Body of pancreas (tissue), 4 donors: ENCODE data around the gene CLIP4.
"Not testable (repeated sequence)": the region's sequence is repeated elsewhere in the genome, so short reads cannot be mapped to it uniquely, and the experiment has no call there.

Experiments
- POLR2A ChIP-seq, 3 donors: fragments of 450-650 bp; IDR thresholded peaks; one replicate each; pipeline ENCODE4 v1.6.1; 2016; ENCODE audit warnings: antibody characterized with exemption in 3 of 3, mild to moderate bottlenecking in 2 of 3
- TF ChIP-seq, protein P1 (sequence below), 7 experiments: fragments of 450-650 bp in 4 of 7; fragments of 200-600 bp in 3 of 7; sonication (generic) in 3 of 7; IDR thresholded peaks; one replicate each; pipeline ENCODE4 v1.5.1; 2016 to 2019; ENCODE audit warnings: antibody characterized with exemption in 7 of 7

GRCh38 chr2:29107547-29107946 is 7.7 kb upstream of the CLIP4 start:
- TF ChIP-seq, protein P1, sequence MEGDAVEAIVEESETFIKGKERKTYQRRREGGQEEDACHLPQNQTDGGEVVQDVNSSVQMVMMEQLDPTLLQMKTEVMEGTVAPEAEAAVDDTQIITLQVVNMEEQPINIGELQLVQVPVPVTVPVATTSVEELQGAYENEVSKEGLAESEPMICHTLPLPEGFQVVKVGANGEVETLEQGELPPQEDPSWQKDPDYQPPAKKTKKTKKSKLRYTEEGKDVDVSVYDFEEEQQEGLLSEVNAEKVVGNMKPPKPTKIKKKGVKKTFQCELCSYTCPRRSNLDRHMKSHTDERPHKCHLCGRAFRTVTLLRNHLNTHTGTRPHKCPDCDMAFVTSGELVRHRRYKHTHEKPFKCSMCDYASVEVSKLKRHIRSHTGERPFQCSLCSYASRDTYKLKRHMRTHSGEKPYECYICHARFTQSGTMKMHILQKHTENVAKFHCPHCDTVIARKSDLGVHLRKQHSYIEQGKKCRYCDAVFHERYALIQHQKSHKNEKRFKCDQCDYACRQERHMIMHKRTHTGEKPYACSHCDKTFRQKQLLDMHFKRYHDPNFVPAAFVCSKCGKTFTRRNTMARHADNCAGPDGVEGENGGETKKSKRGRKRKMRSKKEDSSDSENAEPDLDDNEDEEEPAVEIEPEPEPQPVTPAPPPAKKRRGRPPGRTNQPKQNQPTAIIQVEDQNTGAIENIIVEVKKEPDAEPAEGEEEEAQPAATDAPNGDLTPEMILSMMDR (IDR thresholded peaks at IDR 0.05): not testable (repeated sequence)
- not testable (repeated sequence) for TF ChIP-seq POLR2A (IDR thresholded peaks at IDR 0.05)
